GM21737 (cell line): ENCODE results near the gene NACC2.
"Not testable (repeated sequence)": the region's sequence is repeated elsewhere in the genome, so short reads cannot be mapped to it uniquely, and the experiment has no call there.

Experiments
- ATAC-seq: cut with Tn5 transposase; IDR thresholded peaks from one replicate; pipeline ENCODE4 v1.9.1; 2021; ENCODE audit warnings: mild to moderate bottlenecking, moderate library complexity; ENCODE audit not compliant: unreplicated experiment

NACC2 gene

DNA sequence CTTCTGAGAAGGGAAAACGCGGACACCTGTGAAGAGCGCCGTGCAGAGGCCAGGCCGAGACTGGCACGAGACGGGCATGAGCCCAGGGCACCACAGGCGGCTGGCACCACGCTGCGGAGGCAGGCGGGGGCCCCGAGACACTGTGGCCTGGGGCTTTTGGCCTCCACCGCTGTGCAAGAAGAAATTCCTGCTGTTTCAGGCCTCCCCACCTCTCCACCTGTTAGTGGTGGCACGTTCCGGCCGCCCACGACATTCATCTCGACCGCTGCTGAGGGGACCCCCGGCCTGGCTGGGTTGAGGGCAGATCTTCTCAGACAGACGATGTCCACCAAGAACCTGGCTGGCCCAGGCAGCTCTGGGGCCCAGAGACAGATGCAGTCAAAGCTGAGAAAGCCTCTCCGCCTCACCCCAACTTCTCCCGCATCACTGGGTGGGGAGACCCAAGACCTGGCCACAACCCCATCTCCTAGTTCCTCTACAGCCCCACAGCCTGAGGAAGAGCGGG, 11.5 kb downstream of the NACC2 start:
- no peak for ATAC-seq

- ATAC-seq, result no peak
Observed at GRCh38 chr9:136082496-136083361, 12.4 kb downstream of the NACC2 start.

GRCh38 chr9:136081826-136082495, 13.1 kb downstream of the NACC2 start:
- ATAC-seq, result no peak

GRCh38 chr9:136081113-136081825, 13.8 kb downstream of the NACC2 start:
- ATAC-seq, result no peak

DNA sequence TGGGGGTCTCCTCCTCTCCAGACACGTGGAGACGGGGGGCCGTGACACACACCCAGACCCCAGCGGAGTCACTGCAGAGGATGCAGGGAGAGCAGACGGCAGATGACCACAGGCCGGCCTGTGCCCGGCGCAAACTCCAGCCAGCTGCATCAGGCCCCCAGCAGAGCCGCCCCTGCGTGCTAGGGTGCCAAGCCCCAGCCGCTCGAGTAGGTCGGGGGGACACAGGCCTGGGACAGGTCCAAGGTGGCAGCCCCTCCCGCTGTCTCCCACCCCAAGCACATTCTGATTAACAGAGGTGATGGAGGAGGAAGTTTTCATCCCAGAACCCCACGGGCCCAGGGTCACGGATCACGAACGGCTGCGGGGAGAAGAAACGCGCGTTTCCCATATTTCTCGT, 14.4 kb downstream of the NACC2 start:
- no peak for ATAC-seq

DNA sequence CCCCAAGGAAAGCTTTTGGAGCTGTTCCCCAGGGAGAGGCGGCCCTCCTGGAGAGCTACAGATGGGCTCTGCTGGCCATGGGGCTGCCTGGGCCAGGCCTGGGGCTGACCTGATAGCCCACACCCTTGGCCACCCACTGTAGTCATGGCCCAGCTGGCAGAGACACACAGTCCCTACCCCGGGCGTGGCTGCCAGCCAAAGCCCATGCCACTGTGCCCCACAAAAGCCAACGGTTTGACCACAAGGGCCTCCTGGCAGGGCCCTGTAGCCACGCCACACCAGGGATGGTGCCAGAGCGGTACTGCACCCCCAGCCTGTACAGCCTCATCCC, 15.2 kb downstream of the NACC2 start:
- ATAC-seq, result no peak

GRCh38 chr9:136079211-136079915, 15.7 kb downstream of the NACC2 start:
- no peak for ATAC-seq

DNA sequence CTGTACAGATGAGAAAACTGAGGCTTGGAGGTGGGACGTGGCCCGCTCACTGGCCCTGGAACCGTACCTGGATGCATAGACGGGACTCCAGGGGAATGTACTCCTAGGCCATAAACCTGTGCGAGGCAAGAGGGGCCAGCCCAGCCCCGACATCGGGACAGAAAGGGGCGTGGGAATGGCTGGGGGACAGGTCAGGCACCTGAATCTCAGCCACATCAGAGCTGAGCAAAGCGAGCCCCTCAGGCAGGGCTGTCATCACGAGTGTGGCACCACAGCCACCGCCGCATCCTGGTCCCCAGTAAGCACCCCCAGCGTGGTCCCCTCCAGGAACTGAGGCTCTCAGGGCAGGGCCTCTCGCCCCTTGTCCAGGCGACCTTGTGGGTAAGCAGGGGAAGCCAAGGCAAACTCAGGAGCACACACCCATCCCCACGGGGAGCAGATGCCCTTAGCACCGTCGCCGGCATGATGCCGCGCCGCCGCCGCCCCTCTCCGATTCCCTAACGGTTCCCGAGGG, 16.5 kb downstream of the NACC2 start:
- ATAC-seq, result no peak

DNA sequence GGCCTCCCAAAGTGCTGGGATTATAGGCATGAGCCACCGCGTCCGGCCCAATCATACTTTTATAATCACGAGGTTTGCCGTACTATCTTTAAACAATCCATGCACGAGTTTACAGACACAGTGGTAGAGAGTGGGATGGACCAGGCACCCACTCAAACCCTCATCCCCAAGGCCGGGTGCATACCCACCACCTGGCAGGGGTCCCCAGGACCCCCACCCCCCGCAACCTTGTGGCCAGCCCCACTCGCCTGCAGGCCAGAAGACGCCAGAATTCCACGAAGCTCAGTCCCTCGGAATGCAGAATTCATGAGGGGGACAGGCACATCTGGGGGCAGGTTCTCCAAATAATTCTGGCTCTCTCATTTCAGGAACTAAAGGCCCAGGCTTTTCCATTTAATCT, 17.1 kb downstream of the NACC2 start:
- ATAC-seq, result no peak

- ATAC-seq, result no peak
Observed at GRCh38 chr9:136077491-136077890, 17.6 kb downstream of the NACC2 start.

DNA sequence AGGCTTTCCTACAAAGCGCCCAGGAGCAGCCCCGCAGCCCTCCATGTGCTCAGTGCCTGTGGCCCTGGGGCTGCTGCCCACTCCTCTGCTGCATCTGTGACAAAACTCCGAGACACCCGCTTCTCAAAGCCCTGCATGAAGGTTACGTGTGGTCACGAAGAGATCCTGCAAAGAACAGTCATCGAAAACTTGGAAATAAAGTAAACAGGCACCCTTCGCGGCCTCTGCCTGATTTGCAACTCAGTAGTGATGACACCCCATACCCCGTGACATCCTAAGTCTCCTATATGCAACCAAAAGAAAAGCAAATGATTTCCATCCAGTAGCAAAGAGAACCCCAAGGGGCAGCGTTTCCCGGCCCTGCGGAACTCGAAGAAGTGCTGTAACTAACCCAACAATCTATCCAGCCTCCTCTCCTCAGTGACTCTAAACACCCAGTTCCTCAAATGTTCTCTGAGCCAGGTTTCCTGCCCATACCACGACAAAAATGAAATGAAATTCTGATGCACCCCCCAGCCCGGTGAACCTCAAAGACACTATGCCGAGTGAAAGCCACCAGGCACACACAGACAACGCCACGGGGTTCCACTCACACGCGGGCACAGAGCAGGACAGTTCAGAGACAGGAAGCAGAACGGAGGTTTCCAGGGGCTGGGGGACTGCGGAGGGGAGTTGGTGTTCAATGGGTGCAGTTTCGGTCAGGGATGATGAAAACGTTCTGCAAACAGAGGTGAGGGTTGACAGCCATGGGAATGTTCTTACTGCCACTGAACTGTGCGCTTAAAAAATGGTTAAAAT, 19.0 kb downstream of the NACC2 start:
- no peak for ATAC-seq

- ATAC-seq, result no peak
Observed at GRCh38 chr9:136075134-136075841, 19.8 kb downstream of the NACC2 start.

DNA sequence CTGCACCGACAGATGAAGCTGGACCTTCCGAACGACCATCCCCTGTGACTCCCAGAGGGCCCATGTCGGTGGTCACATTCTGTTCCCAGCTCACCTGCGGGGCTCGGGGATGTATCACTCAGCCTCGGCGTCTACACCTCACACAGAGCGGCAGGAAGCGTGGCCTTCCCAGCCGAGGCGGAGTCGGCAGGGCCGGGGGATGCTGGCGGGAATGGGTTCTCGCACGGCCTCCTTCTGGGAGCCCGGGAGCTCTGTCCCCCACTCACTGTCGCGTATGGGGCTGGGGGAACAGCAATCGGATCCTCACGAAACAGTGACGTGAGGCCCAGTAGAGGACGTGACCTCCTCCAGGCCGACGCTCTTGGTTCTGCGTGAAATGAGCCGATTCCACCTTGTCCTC, 20.4 kb downstream of the NACC2 start:
- ATAC-seq, result no peak

GRCh38 chr9:136062657-136063439, 32.2 kb downstream of the NACC2 start:
- ATAC-seq, result no peak

- not testable (repeated sequence) for ATAC-seq
Observed at GRCh38 chr9:136061916-136062315, 33.2 kb downstream of the NACC2 start.

- ATAC-seq, result no peak
Observed at GRCh38 chr9:136061405-136061804, 33.7 kb downstream of the NACC2 start.

- ATAC-seq, result no peak
Observed at GRCh38 chr9:136060671-136061371, 34.3 kb downstream of the NACC2 start.
